Erythroblast (primary cell): Measurements from ENCODE around the gene HOXA6.

ENCODE experiments used
- GATA1 ChIP-seq: IDR thresholded peaks from 2 replicates; pipeline ENCODE4 v1.6.1; 2011; ENCODE audit warnings: low read depth, mild to moderate bottlenecking, control low read depth, low read length, moderate library complexity
- POLR2A ChIP-seq: IDR thresholded peaks from 2 replicates; pipeline ENCODE4 v1.6.1; 2011; ENCODE audit warnings: mild to moderate bottlenecking, low read length

- TF ChIP-seq POLR2A (no peak), GATA1 (no peak)
Measured at GRCh38 chr7:27100694-27101170, 46.8 kb downstream of the HOXA6 start.
